GM12872 (cell line): Measurements from ENCODE around the gene CBX4.

Source experiments
- TF ChIP-seq, protein P1 (sequence below): IDR thresholded peaks from 3 replicates; pipeline ENCODE4 v1.5.1; 2011; ENCODE audit warnings: low read depth, mild to moderate bottlenecking, low read length, moderate library complexity; ENCODE audit not compliant: insufficient read depth

Gene CBX4

DNA sequence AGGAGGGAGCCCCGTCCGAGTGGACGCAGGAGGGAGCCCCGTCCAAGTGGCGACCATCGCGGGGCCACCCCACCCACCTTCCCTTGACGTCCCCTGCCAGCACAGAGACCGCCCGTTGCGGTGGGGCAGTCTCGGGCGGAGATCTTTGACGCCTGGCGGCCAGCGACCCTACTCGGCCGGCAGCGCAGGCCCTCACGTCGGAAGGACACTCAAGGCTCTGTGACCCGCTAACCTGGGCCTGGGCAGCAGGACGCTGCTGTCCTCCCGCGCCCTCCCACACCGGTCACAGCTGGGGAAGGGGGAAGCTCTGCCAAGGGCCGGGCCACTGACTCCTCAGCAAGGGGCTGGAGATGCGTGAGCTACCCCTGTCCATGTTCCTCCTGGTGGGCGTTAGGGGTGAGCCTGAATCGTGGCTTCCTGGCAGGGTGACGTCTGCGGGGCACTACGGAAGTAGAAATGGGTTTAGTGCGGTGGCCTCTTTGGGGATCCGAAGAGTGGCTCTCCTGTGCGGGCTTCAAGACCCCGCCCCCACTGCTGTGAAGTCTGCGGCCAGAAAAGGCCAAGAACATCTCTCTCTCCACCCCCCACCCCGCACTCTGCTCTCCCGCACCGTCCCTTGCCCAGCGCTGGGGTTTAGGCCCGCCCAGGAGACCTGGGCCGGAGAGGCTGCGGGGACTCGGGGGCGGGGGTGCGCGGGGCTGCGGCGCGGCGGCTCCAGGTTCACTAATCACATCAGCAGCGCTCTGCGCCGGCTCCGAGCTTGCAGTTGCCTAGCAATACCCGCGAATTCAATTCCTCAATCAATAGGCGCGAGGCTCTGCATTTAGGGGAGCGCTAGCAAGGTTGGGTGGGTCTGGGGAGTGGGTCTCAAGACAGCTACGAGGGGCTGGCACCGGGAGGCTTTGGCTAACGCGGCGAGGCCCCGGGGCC is 48.2 kb downstream of the CBX4 start:
- TF ChIP-seq, protein P1, sequence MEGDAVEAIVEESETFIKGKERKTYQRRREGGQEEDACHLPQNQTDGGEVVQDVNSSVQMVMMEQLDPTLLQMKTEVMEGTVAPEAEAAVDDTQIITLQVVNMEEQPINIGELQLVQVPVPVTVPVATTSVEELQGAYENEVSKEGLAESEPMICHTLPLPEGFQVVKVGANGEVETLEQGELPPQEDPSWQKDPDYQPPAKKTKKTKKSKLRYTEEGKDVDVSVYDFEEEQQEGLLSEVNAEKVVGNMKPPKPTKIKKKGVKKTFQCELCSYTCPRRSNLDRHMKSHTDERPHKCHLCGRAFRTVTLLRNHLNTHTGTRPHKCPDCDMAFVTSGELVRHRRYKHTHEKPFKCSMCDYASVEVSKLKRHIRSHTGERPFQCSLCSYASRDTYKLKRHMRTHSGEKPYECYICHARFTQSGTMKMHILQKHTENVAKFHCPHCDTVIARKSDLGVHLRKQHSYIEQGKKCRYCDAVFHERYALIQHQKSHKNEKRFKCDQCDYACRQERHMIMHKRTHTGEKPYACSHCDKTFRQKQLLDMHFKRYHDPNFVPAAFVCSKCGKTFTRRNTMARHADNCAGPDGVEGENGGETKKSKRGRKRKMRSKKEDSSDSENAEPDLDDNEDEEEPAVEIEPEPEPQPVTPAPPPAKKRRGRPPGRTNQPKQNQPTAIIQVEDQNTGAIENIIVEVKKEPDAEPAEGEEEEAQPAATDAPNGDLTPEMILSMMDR: no peak

DNA sequence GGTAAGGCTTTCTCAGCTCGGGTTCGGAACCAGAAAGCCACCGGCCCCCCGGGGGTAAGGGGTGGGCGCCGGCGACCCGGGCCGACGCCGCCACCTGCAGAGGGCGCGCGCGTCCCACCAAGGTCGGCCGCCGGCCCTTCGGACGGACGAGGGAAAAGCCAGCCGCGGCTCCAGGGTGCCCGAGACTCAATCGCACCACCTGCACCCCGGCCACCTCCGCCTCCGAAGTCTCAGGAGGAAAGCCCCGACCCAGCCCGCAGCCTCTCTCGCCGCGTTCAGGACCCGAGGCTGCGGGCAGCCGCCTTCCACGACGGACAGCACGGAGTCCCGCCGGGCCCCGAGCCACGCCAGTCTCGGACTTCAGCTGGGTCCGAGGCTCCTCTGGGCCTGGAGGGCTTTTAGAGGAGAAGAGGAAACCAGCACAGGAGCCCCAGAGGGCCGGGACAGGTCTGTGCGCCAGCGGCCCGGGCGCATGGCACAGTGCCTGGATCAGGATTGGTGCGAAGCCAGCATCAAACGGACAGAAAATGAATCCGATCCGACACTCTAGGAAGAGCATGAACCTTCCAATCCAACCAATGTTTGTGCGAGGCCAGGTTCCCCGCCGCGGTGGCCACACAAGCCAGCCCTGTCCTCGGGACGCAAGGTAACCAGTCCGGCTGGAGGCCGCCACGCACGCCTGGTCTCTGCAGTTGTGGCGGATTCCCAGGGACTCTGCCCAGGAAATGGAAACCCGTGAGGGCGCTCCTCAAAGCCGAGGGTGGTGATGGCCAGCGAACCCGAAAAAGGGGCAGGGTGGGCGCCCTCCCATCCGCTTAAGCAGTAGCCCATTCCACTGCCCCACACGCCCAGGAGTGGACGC is 49.1 kb downstream of the CBX4 start:
- TF ChIP-seq, protein P1: peak; percentile 66

DNA sequence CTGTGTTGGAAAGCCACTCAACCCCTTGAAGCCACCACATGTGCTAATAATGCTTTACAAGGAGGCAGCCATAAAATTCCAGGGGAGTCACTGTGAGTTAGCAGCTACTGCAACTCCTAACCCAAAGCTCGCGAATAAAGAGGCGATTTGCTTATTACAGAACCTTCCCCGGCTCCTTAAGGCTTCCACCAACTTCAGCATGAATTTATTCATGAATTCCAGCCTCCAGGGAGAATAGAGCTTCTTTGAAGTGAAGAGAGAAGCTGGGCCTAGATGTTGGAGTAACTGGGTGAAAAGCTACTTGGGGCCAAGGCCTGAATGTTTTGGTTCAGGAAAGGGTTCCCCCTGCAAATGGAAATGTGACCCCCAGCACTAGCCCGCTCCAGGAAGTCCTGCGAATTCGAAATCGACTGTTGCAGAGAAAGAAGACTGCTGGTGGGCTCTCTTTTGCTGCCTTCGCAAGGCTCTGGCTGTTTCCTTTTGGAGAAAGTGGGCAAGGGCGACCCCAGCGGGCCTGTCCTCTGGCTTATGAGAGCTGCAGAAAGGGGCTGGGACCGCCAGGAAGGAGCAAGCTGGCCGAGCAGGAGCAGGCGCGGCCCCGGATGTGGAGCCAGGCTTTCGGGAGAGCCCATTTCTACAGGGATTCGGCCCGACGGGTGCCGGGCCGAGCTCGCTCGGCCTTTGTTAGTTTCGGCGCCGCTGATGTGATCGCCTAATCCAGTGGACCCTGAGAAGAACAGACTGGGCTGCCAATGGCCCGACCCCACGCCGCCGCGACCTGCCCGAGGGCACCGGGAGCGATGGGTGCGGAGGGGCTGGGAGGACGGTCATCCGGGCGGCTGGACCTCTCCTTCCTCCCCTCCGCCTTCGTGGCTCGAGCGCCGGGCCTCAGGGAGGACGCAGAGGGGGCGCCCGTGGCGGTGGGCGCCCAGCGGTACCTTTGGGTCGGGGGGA is 50.0 kb downstream of the CBX4 start:
- TF ChIP-seq, protein P1: no peak

DNA sequence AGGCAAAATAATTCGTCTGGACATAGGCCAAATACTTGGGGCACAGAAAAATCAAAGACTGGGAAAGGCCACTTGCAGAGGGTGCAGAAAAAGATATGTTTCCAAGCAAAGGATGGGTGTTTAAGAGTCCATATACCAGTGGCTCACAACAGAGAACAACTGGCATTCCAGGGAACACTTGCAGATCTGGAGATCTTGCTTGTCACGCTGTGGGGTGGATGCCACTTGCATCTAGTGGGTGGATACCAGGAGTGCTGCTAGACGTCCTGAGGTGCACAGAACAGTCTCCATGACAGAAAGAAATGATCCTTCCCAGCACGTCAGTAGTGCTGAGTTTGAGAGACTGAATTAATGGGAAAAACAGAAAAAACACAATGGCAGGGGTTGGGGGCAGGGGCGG is 50.8 kb downstream of the CBX4 start:
- TF ChIP-seq, protein P1: no peak

DNA sequence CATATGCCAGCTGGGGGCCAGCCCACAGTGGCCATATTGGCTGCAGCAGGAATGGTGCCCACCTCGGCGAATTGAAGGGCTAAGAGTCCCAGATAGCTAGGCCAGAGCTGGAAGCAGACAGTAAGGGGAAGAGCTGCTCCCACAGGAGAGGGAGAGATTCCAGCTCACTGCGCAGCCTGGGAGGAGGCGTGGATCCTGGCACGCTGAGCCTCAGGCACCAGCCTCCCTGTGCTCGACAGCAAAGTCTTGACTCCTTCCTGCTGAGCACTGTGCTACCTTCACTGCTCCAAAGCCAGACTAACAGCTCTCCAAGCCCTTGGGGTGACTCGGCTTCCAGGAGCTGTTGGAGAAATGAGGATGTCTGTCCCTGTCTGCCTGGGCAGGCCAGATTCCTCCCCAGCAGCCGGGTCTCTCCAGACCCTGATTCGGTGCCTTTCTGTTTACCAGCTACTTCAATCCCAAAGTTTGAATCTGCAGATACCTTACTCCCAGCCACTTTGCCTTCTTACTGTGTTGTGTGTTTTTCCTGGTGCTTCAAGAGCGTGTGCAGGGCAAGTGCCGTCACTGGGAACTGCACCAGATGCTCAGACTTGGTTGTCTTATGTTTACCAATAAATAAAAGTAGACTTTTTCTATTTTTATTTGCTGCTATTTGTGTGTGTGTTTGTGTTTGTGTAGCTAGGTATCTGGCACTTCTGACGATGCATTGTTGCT is 52.2 kb downstream of the CBX4 start:
- TF ChIP-seq, protein P1: no peak

DNA sequence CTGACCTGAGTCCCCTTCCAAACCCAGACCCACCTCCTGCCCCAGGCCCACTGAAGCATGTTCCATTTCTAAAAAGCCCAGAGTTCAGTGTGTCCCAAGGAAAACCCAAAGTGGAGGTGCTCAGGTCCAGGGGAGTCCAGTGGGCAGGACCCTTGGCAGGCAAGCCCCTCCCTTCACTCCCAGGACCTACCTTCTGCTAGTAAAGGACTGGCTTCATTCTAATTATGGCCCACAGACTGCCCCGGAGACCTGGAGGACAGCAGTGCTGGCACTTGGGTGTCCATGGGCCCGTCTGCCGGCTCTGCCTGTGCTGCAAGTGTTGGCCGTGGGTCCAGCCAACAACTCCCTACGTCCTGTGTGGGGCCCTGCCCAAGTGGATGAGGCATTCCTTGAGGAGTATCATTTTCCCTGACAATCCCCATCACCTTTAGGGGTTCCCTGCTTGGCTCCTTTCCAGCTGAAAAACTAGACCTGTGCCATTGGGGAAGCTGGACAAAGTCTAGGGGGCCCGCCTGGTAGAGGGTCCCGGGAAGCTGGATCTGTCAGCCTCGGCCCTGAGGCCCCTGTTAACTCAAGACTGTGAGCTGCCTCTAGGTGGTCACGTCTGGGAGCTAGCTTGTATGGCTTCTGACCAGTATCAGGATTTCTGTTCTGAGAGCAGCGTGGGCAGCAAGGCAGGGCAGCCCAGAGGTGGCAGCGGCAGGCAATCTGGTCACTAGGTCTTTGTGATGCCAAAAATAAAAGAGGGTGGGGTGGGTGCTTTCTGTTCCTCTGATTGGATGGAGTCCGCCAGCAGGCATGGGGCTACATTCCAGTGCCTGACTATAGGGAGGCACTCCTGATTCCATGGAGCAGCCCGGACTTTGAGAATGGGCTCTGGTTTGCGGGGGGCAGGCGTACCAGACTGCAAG is 53.1 kb downstream of the CBX4 start:
- TF ChIP-seq, protein P1: no peak
